PC-3 (cell line): ENCODE results near the gene BAG5. TPM values are rescaled to one million over a fixed set of nuclear protein-coding genes. Genes with fewer than 3 reads are reported as not detected.
A peak's percentile ranks its signal among the peaks of the same experiment; 100 is the strongest.

ENCODE experiments used
- ATAC-seq: fragments of 200-7000 bp; cut with Tn5 transposase; 2 replicates; pipeline ENCODE4 v1.9.1; 2020; ENCODE audit warnings: mild to moderate bottlenecking, moderate library complexity
- BruUV-seq: library from RNA; stranded (reverse); fragments of 400-500 nt; replicated peaks from 2 replicates; lab custom pipeline; 2021; lab: Mats Ljungman, UMichigan
- CTCF ChIA-PET: fragments of 300-600 bp; sonication (Branson Sonifier 250); formaldehyde crosslinking; loops from one replicate; lab custom pipeline; 2022; ENCODE audit warnings: antibody characterized with exemption; lab: Charles Lee
- POLR2A ChIA-PET: fragments of 300-600 bp; sonication (Branson Sonifier 250); formaldehyde crosslinking; loops from one replicate; lab custom pipeline; 2022; ENCODE audit warnings: antibody characterized with exemption; ENCODE audit not compliant: unreplicated experiment; lab: Charles Lee
- DNase-seq: peaks from one replicate; pipeline ENCODE4 v3.0.0-alpha.2; 2015
- H2AFZ ChIP-seq: fragments of 300-600 bp; sonication (generic); 2 replicates; pipeline ENCODE4 v1.6.0; 2016; ENCODE audit warnings: antibody characterized with exemption, low read length
- H3F3A ChIP-seq: fragments of 300-600 bp; sonication (generic); one replicate; pipeline ENCODE4 v1.6.0; 2017; ENCODE audit warnings: antibody characterized with exemption, low read length, control low read depth, mild to moderate bottlenecking; ENCODE audit not compliant: unreplicated experiment
- H3K27ac ChIP-seq: fragments of 300-600 bp; sonication (generic); 2 replicates; pipeline ENCODE4 v1.5.1; 2016; ENCODE audit warnings: mild to moderate bottlenecking, low read length
- H3K27me3 ChIP-seq: fragments of 300-600 bp; sonication (generic); 2 replicates; pipeline ENCODE4 v1.6.1; 2016; ENCODE audit warnings: low read length, mixed read lengths
- H3K36me3 ChIP-seq: fragments of 300-600 bp; sonication (generic); 2 replicates; pipeline ENCODE4 v1.6.1; 2016; ENCODE audit warnings: low read depth, mixed run types, low read length, mixed read lengths
- H3K4me1 ChIP-seq: fragments of 300-600 bp; sonication (generic); 2 replicates; pipeline ENCODE4 v1.5.1; 2016; ENCODE audit warnings: low read length; ENCODE audit not compliant: insufficient read depth
- H3K4me2 ChIP-seq: fragments of 300-600 bp; sonication (generic); 2 replicates; pipeline ENCODE4 v1.6.0; 2016; ENCODE audit warnings: low read length
- H3K4me3 ChIP-seq: fragments of 300-600 bp; sonication (generic); 2 replicates; pipeline ENCODE4 v1.5.1; 2016; ENCODE audit warnings: mild to moderate bottlenecking, low read length, mixed read lengths
- H3K79me2 ChIP-seq: fragments of 300-600 bp; sonication (generic); 2 replicates; pipeline ENCODE4 v1.6.1; 2017; ENCODE audit warnings: low read length, mixed read lengths
- H3K9ac ChIP-seq: fragments of 300-600 bp; sonication (generic); 2 replicates; pipeline ENCODE4 v1.6.0; 2016; ENCODE audit warnings: mild to moderate bottlenecking, low read length
- H3K9me2 ChIP-seq: fragments of 300-600 bp; sonication (generic); replicated peaks from 2 replicates; pipeline ENCODE4 v1.6.1; 2016; ENCODE audit warnings: mixed run types, low read length, mixed read lengths
- H3K9me3 ChIP-seq: fragments of 300-600 bp; sonication (generic); 2 replicates; pipeline ENCODE4 v1.6.1; 2016; ENCODE audit warnings: low read length, mixed read lengths
- H4K20me1 ChIP-seq: fragments of 300-600 bp; sonication (generic); 2 replicates; pipeline ENCODE4 v1.6.1; 2016; ENCODE audit warnings: low read length, mixed read lengths
- CTCF ChIP-seq: fragments of 300-600 bp; sonication (generic); conservative IDR thresholded peaks from 2 replicates; pipeline ENCODE4 v1.5.1; 2017; ENCODE audit warnings: antibody characterized with exemption, low read depth, mild to moderate bottlenecking, low read length
- EZH2 ChIP-seq: fragments of 300-600 bp; sonication (generic); IDR thresholded peaks from one replicate; pipeline ENCODE4 v1.6.1; 2017; ENCODE audit warnings: antibody characterized with exemption, mild to moderate bottlenecking, low read length; ENCODE audit not compliant: unreplicated experiment
- EZH2phosphoT487 ChIP-seq: fragments of 300-600 bp; sonication (generic); IDR thresholded peaks from 2 replicates; pipeline ENCODE4 v1.6.1; 2018; ENCODE audit warnings: mild to moderate bottlenecking, antibody characterized with exemption, low read length, borderline replicate concordance
- intact Hi-C: fragments of 100-400 bp; cut with micrococcal nuclease; formaldehyde crosslinking; loops from 2 replicates; pipeline ENCODE4 v1.9.0; 2023
- total RNA-seq: library from RNA; depleted of rRNA; stranded (reverse); fragments of >200 nt; gene quantifications from 2 replicates; pipeline ENCODE4 v1.2.3, GENCODE V29; 2014

Gene BAG5
- total RNA-seq, 1 experiment from 2014 or later, result 33.0 TPM

DNA sequence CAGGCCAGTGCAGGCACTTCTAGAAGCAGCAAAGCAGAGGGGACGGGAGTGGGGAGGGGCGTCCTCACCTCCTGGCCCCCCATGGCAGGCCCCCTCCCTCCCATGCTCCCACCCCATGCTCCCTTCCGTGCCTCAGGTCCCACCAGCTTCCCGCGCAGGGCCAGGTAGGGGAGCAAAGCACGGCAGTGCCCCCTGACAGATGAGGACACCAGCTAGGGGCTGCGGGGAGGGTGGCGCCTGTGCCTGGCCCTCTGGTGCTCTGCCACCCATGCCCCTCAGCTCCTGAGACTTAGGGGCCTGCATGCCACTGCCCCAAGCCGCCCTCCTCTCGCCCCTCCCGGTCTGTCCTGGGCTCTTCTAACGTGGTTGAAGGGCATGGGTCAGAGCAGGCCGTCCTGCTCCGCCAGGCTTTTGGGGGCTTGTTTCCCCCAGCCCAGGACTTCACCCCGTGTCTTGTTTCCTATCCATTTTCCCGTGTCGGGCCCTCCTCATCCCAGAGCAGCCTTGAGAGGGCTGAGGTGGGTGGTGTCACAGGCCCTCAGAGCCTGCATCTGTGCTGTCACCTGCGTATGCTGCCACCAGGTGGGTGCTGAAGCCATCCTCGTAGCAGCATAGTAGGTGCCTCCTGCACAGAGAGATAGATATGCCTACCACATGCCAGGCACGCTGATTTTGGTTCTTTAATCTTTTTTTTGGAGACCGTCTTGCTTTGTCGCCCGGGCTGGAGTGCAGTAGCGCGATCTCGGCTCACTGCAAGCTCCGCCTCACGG, 23.2 kb downstream of the BAG5 start:
- no peak for ATAC-seq
- peak overlapping the region; percentile 47 for H3K4me2 ChIP-seq
- BruUV-seq, result TSS peak; percentile 90

GRCh38 chr14:103538291-103539055, 24.0 kb downstream of the BAG5 start:
- H3K9ac ChIP-seq, result no peak overlapping the region
- no peaks in the 10 kb centered on the region for H3K27me3 ChIP-seq
- no peaks in the 10 kb centered on the region; the same call in 1 of the 2 replicates for H3K36me3 ChIP-seq
- no peak for TF ChIP-seq EZH2phosphoT487
- H3K4me2 ChIP-seq, result no peak overlapping the region
- CTCF ChIA-PET, result no interaction called here
- DNase-seq (no peak), ATAC-seq (no peak)
- H3F3A ChIP-seq, result no peaks in the 10 kb centered on the region
- no peak overlapping the region for H2AFZ ChIP-seq
- H3K79me2 ChIP-seq, result no peaks in the 10 kb centered on the region
- peak overlapping the region; percentile 96; the same call in 1 of the 2 replicates for H3K27ac ChIP-seq
- POLR2A ChIA-PET, result interaction anchor here (0.5 to 0.6 kb wide), 2 partner anchors 96 to 119 kb away, joined by 3 read pairs; no protein-coding TSS in a partner anchor
- intact Hi-C loops, result no loop called here
- no peaks in the 10 kb centered on the region for H3K9me3 ChIP-seq
- peaks cover 47% of the 10 kb centered on the region for H3K4me1 ChIP-seq
- no peaks in the 10 kb centered on the region for H4K20me1 ChIP-seq
- BruUV-seq, result no TSS peak
- H3K4me3 ChIP-seq, result no peak overlapping the region
- H3K9me2 ChIP-seq, result no peaks in the 10 kb centered on the region

More for the DNA sequence above, 23.2 kb downstream of the BAG5 start:
- no peaks in the 10 kb centered on the region for H3K79me2 ChIP-seq
- ChIA-PET CTCF (no interaction called here), POLR2A (interaction anchor here (0.6 kb wide), 1 partner anchor 119 kb away, joined by 3 read pairs; no protein-coding TSS in a partner anchor)
- no peaks in the 10 kb centered on the region; the same call in 1 of the 2 replicates for H3K36me3 ChIP-seq
- peak; percentile 34 for DNase-seq
- H3K4me1 ChIP-seq, result peaks cover 47% of the 10 kb centered on the region
- H2AFZ ChIP-seq, result no peak overlapping the region
- intact Hi-C loops, result no loop called here
- peak overlapping the region; percentile 96 for H3K27ac ChIP-seq
- H3K9me3 ChIP-seq, result no peaks in the 10 kb centered on the region
- TF ChIP-seq EZH2phosphoT487, result no peak
- no peak; the same call in 1 of the 2 replicates for TF ChIP-seq CTCF
- no peak for TF ChIP-seq EZH2
- no peaks in the 10 kb centered on the region for H3F3A ChIP-seq
- no peak overlapping the region for H3K9ac ChIP-seq
- H4K20me1 ChIP-seq, result no peaks in the 10 kb centered on the region
- no peaks in the 10 kb centered on the region for H3K9me2 ChIP-seq
- no peaks in the 10 kb centered on the region for H3K27me3 ChIP-seq
- no peak overlapping the region for H3K4me3 ChIP-seq

DNA sequence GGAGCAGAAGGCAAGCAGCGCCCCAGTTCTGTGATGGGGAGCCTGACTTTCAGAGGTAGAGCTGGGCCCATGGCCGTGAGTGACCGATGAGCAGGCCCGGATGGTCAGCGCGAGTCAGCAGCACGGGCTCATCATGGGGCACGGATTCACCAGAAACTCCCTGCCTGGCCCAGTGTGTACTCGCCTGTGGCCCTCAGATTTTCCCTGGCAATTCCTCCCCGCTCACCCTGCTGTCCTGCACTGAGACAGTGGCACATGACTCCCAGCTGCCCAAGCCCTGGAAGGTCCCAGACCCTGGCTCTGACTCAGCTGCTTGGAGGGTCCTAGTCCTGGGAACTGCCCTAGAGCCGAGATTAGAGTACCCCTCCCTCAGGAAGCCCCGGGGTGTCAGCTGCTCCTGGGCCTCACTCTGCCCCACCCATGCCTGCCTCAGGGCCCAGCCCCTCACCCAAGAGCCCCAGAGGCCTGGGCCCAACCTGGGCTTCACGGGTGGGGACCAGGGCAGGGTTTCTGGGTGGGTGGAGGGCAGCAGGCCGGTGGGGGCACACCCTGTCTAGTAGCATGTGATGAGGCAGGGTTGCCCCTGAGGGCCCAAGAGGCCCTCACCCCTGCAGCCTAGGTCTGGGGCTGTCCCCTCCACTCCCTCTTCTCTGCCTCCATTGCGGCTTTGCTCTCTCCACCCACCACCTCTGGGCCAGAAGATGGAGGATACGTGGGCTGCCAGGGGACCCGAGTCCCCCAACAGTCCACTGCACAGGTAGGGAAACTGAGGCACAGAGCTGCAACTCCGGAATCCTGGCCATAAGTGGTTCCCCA, 25.1 kb downstream of the BAG5 start:
- POLR2A ChIA-PET, result no interaction called here
- peak; percentile 3 for ATAC-seq

More for the DNA sequence above, 25.1 kb downstream of the BAG5 start:
- Histone ChIP-seq H3K27ac (peak overlapping the region; percentile 37), H3K4me3 (no peak overlapping the region), H3F3A (no peaks in the 10 kb centered on the region), H2AFZ (no peak overlapping the region), H3K9me2 (no peaks in the 10 kb centered on the region), H3K27me3 (no peaks in the 10 kb centered on the region), H3K4me2 (no peak overlapping the region), H3K9ac (no peak overlapping the region), H3K9me3 (no peaks in the 10 kb centered on the region), H4K20me1 (no peaks in the 10 kb centered on the region), H3K4me1 (peaks cover 37% of the 10 kb centered on the region), H3K79me2 (peaks cover 2% of the 10 kb centered on the region; the same call in 1 of the 2 replicates), H3K36me3 (no peaks in the 10 kb centered on the region; the same call in 1 of the 2 replicates)
- CTCF ChIA-PET, result no interaction called here
- BruUV-seq, result TSS peak; percentile 1
- TF ChIP-seq EZH2phosphoT487 (no peak), CTCF (no peak), EZH2 (no peak)
- intact Hi-C loops, result no loop called here
- DNase-seq, result no peak
